GM12874 (cell line): ENCODE results near the gene PLAC1.

Experiments used
- CTCF ChIP-seq: IDR thresholded peaks from 2 replicates; pipeline ENCODE4 v1.5.1; 2011; ENCODE audit warnings: low read depth, mild to moderate bottlenecking, control low read depth, low read length, moderate library complexity; ENCODE audit not compliant: insufficient read depth

The PLAC1 gene

GRCh38 chrX:134566506-134566905 lies 91.8 kb downstream of the PLAC1 start:
- no peak for TF ChIP-seq CTCF

GRCh38 chrX:134562002-134562401 lies 96.3 kb downstream of the PLAC1 start:
- TF ChIP-seq CTCF, result no peak

- no peak for TF ChIP-seq CTCF
Measured at GRCh38 chrX:134558133-134558532, 100.1 kb downstream of the PLAC1 start.

GRCh38 chrX:134554291-134554690 lies 104.0 kb downstream of the PLAC1 start:
- no peak for TF ChIP-seq CTCF

- TF ChIP-seq CTCF, result no peak
Measured at GRCh38 chrX:134552351-134552750, 105.9 kb downstream of the PLAC1 start.

GRCh38 chrX:134551376-134552048 lies 106.8 kb downstream of the PLAC1 start:
- TF ChIP-seq CTCF, result no peak

- no peak for TF ChIP-seq CTCF
Measured at GRCh38 chrX:134548257-134549201, 109.7 kb downstream of the PLAC1 start.
